Gastroesophageal sphincter (tissue), 3 donors: ENCODE data around the gene GM2A.

ENCODE experiments used
- POLR2A ChIP-seq, 2 donors: fragments of 450-650 bp; IDR thresholded peaks; one replicate each; pipeline ENCODE4 v1.6.1; 2017; ENCODE audit warnings: antibody characterized with exemption in 2 of 2, mild to moderate bottlenecking in 2 of 2, moderate library complexity in 1 of 2
- POLR2AphosphoS5 ChIP-seq: sonication (generic); formaldehyde crosslinking; IDR thresholded peaks from one replicate; pipeline ENCODE4 v1.6.1; 2017; ENCODE audit warnings: antibody characterized with exemption
- TF ChIP-seq, protein P1 (sequence below), 4 experiments: fragments of 200-600 bp in 2 of 4; fragments of 450-650 bp in 2 of 4; sonication (generic) in 1 of 4; IDR thresholded peaks; one replicate each; pipeline ENCODE4 v1.5.1; 2017 to 2019; ENCODE audit warnings: antibody characterized with exemption in 4 of 4, mild to moderate bottlenecking in 2 of 4, moderate library complexity in 2 of 4

GRCh38 chr5:151227918-151228447 lies 25.0 kb upstream of the GM2A start:
- TF ChIP-seq POLR2AphosphoS5, result no peak
- TF ChIP-seq, protein P1, sequence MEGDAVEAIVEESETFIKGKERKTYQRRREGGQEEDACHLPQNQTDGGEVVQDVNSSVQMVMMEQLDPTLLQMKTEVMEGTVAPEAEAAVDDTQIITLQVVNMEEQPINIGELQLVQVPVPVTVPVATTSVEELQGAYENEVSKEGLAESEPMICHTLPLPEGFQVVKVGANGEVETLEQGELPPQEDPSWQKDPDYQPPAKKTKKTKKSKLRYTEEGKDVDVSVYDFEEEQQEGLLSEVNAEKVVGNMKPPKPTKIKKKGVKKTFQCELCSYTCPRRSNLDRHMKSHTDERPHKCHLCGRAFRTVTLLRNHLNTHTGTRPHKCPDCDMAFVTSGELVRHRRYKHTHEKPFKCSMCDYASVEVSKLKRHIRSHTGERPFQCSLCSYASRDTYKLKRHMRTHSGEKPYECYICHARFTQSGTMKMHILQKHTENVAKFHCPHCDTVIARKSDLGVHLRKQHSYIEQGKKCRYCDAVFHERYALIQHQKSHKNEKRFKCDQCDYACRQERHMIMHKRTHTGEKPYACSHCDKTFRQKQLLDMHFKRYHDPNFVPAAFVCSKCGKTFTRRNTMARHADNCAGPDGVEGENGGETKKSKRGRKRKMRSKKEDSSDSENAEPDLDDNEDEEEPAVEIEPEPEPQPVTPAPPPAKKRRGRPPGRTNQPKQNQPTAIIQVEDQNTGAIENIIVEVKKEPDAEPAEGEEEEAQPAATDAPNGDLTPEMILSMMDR (IDR thresholded peaks at IDR 0.05), result no peak
- TF ChIP-seq POLR2A (IDR thresholded peaks at IDR 0.05), result no peak
